A549 (cell line): Measurements from ENCODE around the gene ARHGAP35. TPM values are rescaled to one million over a fixed set of nuclear protein-coding genes. Genes with fewer than 3 reads are reported as not detected.

Experiments used
- ATAC-seq, 2 experiments: fragments of 200-7000 bp in 1 of 2; fragments of >200 bp in 1 of 2; cut with Nextera tagmentation in 1 of 2; cut with Tn5 transposase in 1 of 2; 3 replicates each; pipeline versions ENCODE4 v1.8.0 to v1.9.1; 2018 to 2020; ENCODE audit warnings: mild to moderate bottlenecking in 1 of 2, moderate library complexity in 1 of 2
- CTCF ChIA-PET: fragments of 300-600 bp; sonication (Branson Sonifier 250); formaldehyde crosslinking; extraction: SDS; loops from one replicate; lab custom pipeline; 2021; ENCODE audit warnings: antibody characterized with exemption, inconsistent platforms; lab: Yijun Ruan, JAX
- POLR2A ChIA-PET: fragments of 350-600 bp; formaldehyde crosslinking; extraction: SDS; loops from one replicate; lab custom pipeline; 2021; ENCODE audit warnings: antibody characterized with exemption, inconsistent platforms; lab: Yijun Ruan, JAX
- DNase-seq, 2 experiments: peaks; one replicate each; pipeline versions ENCODE4 v3.0.0 to v3.0.0-alpha.2; 2011 to 2016; ENCODE audit warnings: low read depth in 1 of 2, low spot score in 1 of 2
- FAIRE-seq: peaks from 2 replicates; lab custom pipeline; 2011; peaks lifted over from hg19 to GRCh38; lab: Jason Lieb, UNC
- H3K27ac ChIP-seq, 2 experiments: fragments of >200 bp; sonication (Bioruptor Twin); formaldehyde crosslinking; 3 replicates each; pipeline ENCODE4 v1.5.1; 2016 to 2017
- H3K4me1 ChIP-seq: fragments of >200 bp; sonication (Bioruptor Twin); formaldehyde crosslinking; 3 replicates; pipeline ENCODE4 v1.6.1; 2016
- H3K4me2 ChIP-seq: fragments of >200 bp; sonication (Bioruptor Twin); formaldehyde crosslinking; 3 replicates; pipeline ENCODE4 v1.6.1; 2016
- H3K4me3 ChIP-seq: fragments of >200 bp; sonication (Bioruptor Twin); formaldehyde crosslinking; 3 replicates; pipeline ENCODE4 v1.5.1; 2016
- H3K9me3 ChIP-seq: fragments of >200 bp; sonication (Bioruptor Twin); formaldehyde crosslinking; 3 replicates; pipeline ENCODE4 v1.6.1; 2016
- BHLHE40 ChIP-seq: IDR thresholded peaks from 2 replicates; pipeline ENCODE4 v1.6.1; 2012; ENCODE audit warnings: low read depth, low read length, inconsistent platforms
- CEBPB ChIP-seq, 2 experiments: fragments of >200 bp in 1 of 2; sonication (Bioruptor Twin) in 1 of 2; formaldehyde crosslinking in 1 of 2; IDR thresholded peaks; 2 replicates each; pipeline ENCODE4 v1.6.1; 2012 to 2016
- CHD2 ChIP-seq: fragments of 150-350 bp; IDR thresholded peaks from 2 replicates; pipeline ENCODE4 v1.6.1; 2014; ENCODE audit warnings: low read length; ENCODE audit not compliant: partially characterized antibody
- EHMT2 ChIP-seq: fragments of 200-600 bp; sonication (generic); IDR thresholded peaks from 2 replicates; pipeline ENCODE4 v1.6.1; 2016; ENCODE audit warnings: antibody characterized with exemption, low read depth, mild to moderate bottlenecking, moderate library complexity
- EP300 ChIP-seq, 2 experiments: fragments of >200 bp; sonication (Bioruptor Twin); formaldehyde crosslinking; IDR thresholded peaks; 2 replicates in 1 of 2; 3 replicates in 1 of 2; pipeline ENCODE4 v1.6.1; 2016 to 2017
- ESRRA ChIP-seq: fragments of 150-350 bp; IDR thresholded peaks from 2 replicates; pipeline ENCODE4 v1.6.1; 2014; ENCODE audit warnings: mild to moderate bottlenecking, low read length, borderline replicate concordance
- FOSB ChIP-seq: fragments of 250-450 bp; sonication (Bioruptor Pico); IDR thresholded peaks from 2 replicates; pipeline ENCODE4 v1.5.0; 2020; ENCODE audit warnings: mild to moderate bottlenecking, moderate library complexity
- FOSL2 ChIP-seq, 2 experiments: fragments of 450-650 bp in 1 of 2; fragments of >200 bp in 1 of 2; sonication (Bioruptor Twin) in 1 of 2; formaldehyde crosslinking; IDR thresholded peaks; 2 replicates each; pipeline versions ENCODE4 v1.5.0 to v1.6.1; 2016 to 2020; ENCODE audit warnings: mild to moderate bottlenecking in 1 of 2, moderate library complexity in 1 of 2
- HOXB13 ChIP-seq: fragments of 250-450 bp; sonication (Bioruptor Pico); IDR thresholded peaks from 2 replicates; pipeline ENCODE4 v1.5.0; 2020; ENCODE audit warnings: low read depth, mild to moderate bottlenecking, moderate library complexity
- HOXB5 ChIP-seq: fragments of 250-450 bp; sonication (Bioruptor Pico); IDR thresholded peaks from 2 replicates; pipeline ENCODE4 v1.5.0; 2020; ENCODE audit warnings: mild to moderate bottlenecking, moderate library complexity
- JUN ChIP-seq, 2 experiments: fragments of >200 bp; sonication (Bioruptor Twin); formaldehyde crosslinking; IDR thresholded peaks; 2 replicates in 1 of 2; 3 replicates in 1 of 2; pipeline ENCODE4 v1.6.1; 2016 to 2017
- KDM5A ChIP-seq: fragments of 200-600 bp; sonication (generic); IDR thresholded peaks from 2 replicates; pipeline ENCODE4 v1.6.1; 2016; ENCODE audit warnings: antibody characterized with exemption, mild to moderate bottlenecking
- NR3C1 ChIP-seq: fragments of >200 bp; sonication (Bioruptor Twin); formaldehyde crosslinking; IDR thresholded peaks from 3 replicates; pipeline ENCODE4 v1.6.1; 2017
- PHF8 ChIP-seq: fragments of 200-600 bp; sonication (generic); IDR thresholded peaks from 2 replicates; pipeline ENCODE4 v1.6.1; 2016; ENCODE audit warnings: low read depth, mild to moderate bottlenecking, antibody characterized with exemption, moderate library complexity, borderline replicate concordance
- POLR2A ChIP-seq: IDR thresholded peaks from 2 replicates; pipeline ENCODE4 v1.6.1; 2012; ENCODE audit warnings: mild to moderate bottlenecking, low read length
- RCOR1 ChIP-seq: fragments of 150-350 bp; IDR thresholded peaks from 2 replicates; pipeline ENCODE4 v1.6.1; 2014; ENCODE audit warnings: antibody characterized with exemption, low read length, low read depth
- RFX5 ChIP-seq: fragments of 450-650 bp; IDR thresholded peaks from 2 replicates; pipeline ENCODE4 v1.7.1; 2014; ENCODE audit warnings: antibody characterized with exemption, mild to moderate bottlenecking, moderate library complexity
- ZC3H11A ChIP-seq: fragments of 450-650 bp; IDR thresholded peaks from 2 replicates; pipeline ENCODE4 v1.6.1; 2014; ENCODE audit warnings: antibody characterized with exemption, mild to moderate bottlenecking
- WGBS: methylation state at CpG from one replicate; pipeline ENCODE4 v1.1.6; 2017; ENCODE audit errors: missing lambda C conversion rate; 5-methylcytosine and 5-hydroxymethylcytosine counted together
- polyA plus RNA-seq, 4 experiments: library from polyadenylated mRNA; depleted of rRNA in 3 of 4; stranded (reverse); fragments of >200 nt; fragmentation: RNase III in 1 of 4; extraction: RNeasy Plus Mini Kit Qiagen cat#74134 plus additional on column Dnase treatment in 1 of 4; gene quantifications; 2 replicates in 3 of 4; 3 replicates in 1 of 4; pipeline ENCODE4 v1.2.3, GENCODE V29; 2011 to 2017
- TF ChIP-seq, protein P1 (sequence below): IDR thresholded peaks from 2 replicates; pipeline ENCODE4 v1.6.1; 2012; ENCODE audit warnings: low read depth, borderline replicate concordance
- TF ChIP-seq, protein P2 (sequence below): fragments of >200 bp; sonication (Bioruptor Twin); formaldehyde crosslinking; IDR thresholded peaks from 3 replicates; pipeline ENCODE4 v1.6.1; 2016
- TF ChIP-seq, protein P3 (sequence below): fragments of >200 bp; sonication (Bioruptor Twin); formaldehyde crosslinking; IDR thresholded peaks from 2 replicates; pipeline ENCODE4 v1.6.1; 2016
- TF ChIP-seq, protein P4 (sequence below): fragments of 250-450 bp; sonication (Bioruptor Pico); IDR thresholded peaks from 2 replicates; pipeline ENCODE4 v1.5.0; 2020; ENCODE audit warnings: low read depth, mild to moderate bottlenecking, moderate library complexity
- TF ChIP-seq, protein P5 (sequence below): IDR thresholded peaks from 2 replicates; pipeline ENCODE4 v1.6.1; 2012

ARHGAP35 gene
- polyA plus RNA-seq, 2 of the 4 experiments (the other 2 are of a cell fraction) = 33.3 to 48.5 TPM

DNA sequence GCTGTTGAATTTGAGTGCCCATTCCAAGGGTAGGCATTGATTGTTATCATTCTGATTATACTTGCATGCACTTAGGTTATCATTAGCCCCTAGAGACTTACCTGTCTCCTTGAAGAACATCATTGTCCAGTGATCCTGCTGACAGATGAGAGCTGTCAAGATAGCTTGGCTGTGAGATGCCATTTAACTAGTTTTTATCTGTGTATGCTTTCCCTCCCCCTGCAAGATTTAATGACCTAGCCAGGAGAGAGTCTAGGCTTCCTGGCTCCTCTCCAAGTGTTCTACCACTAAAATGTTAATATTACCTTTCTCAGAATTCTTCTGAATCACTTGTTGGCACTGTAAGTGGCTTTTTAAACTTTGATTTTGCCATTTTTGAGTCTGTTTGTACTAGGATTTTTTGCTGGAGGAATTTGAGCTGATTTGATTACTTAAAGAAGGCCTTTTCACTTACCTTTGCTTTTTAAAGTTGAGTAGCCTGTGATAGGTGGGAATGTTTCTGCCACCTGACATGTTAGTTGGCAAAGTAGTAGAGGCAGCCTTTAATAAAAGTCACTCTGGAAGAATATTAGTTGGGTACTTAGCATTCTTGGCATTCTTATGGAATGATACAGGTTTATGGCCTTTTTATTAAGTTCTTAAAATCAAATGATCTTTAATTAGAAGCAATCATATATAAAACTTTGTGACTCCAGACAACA, 41.1 kb downstream of the ARHGAP35 start:
- Histone ChIP-seq H3K4me1 (peaks cover 56% of the 10 kb centered on the region), H3K4me3 (no peak overlapping the region), H3K27ac (peak overlapping the region in 1 of 2 experiments; percentile 37; a peak in 2 of 6 replicates), H3K9me3 (no peaks in the 10 kb centered on the region), H3K4me2 (peak overlapping the region; percentile 58)
- no peak for FAIRE-seq
- POLR2A ChIA-PET = no interaction called here
- DNase-seq = no peak
- CTCF ChIA-PET = interaction anchor here (0.9 to 8.8 kb wide), 9 partner anchors 10 to 90 kb away, joined by 3 to 52 read pairs (median 4); no protein-coding TSS in a partner anchor
- no peak for ATAC-seq
- TF ChIP-seq, protein P1, sequence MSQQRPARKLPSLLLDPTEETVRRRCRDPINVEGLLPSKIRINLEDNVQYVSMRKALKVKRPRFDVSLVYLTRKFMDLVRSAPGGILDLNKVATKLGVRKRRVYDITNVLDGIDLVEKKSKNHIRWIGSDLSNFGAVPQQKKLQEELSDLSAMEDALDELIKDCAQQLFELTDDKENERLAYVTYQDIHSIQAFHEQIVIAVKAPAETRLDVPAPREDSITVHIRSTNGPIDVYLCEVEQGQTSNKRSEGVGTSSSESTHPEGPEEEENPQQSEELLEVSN = no peak
- no peak for TF ChIP-seq CHD2
- TF ChIP-seq, protein P2, sequence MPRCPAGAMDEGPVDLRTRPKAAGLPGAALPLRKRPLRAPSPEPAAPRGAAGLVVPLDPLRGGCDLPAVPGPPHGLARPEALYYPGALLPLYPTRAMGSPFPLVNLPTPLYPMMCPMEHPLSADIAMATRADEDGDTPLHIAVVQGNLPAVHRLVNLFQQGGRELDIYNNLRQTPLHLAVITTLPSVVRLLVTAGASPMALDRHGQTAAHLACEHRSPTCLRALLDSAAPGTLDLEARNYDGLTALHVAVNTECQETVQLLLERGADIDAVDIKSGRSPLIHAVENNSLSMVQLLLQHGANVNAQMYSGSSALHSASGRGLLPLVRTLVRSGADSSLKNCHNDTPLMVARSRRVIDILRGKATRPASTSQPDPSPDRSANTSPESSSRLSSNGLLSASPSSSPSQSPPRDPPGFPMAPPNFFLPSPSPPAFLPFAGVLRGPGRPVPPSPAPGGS = no peak

DNA sequence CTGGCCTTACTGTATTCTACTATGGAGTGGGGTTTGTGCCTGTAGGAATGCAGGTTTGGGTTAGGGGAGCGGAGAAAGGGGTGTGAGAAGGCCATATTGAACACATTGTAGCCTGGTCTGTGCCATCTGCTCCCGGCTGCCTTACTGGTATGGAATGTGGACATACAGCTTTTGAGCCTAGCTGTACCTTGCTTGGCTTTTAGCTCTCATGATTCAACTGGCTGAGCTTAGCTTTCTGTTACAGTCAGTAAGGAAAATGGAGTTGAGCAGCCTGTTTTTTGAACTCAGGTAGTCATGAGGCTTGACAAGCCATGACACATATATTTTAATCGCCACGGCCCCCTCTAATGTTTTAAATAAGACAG, 41.6 kb downstream of the ARHGAP35 start:
- Histone ChIP-seq H3K4me1 (peaks cover 56% of the 10 kb centered on the region), H3K27ac (peak overlapping the region in 1 of 2 experiments; percentile 37; a peak in 2 of 6 replicates), H3K4me3 (no peak overlapping the region), H3K4me2 (peak overlapping the region; percentile 58), H3K9me3 (no peaks in the 10 kb centered on the region)
- FAIRE-seq (no peak), ATAC-seq (peak; percentile 44 to 60; a peak in 4 of 6 replicates), DNase-seq (no peak)
- CTCF ChIA-PET = interaction anchor here (0.9 to 8.8 kb wide), 8 partner anchors 10 to 89 kb away, joined by 3 to 52 read pairs (median 4); no protein-coding TSS in a partner anchor
- 57% methylated on average over 4 of the region's 4 CpGs for WGBS
- TF ChIP-seq ESRRA = no peak
- TF ChIP-seq HOXB5 (CRISPR knock-in tag) = no peak
- no peak for TF ChIP-seq EHMT2
- TF ChIP-seq, protein P3, sequence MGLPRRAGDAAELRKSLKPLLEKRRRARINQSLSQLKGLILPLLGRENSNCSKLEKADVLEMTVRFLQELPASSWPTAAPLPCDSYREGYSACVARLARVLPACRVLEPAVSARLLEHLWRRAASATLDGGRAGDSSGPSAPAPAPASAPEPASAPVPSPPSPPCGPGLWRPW = no peak
- TF ChIP-seq RCOR1 = no peak
- no peak for TF ChIP-seq HOXB13 (CRISPR knock-in tag)
- TF ChIP-seq KDM5A = no peak
- no peak for TF ChIP-seq PHF8
- TF ChIP-seq, protein P4, sequence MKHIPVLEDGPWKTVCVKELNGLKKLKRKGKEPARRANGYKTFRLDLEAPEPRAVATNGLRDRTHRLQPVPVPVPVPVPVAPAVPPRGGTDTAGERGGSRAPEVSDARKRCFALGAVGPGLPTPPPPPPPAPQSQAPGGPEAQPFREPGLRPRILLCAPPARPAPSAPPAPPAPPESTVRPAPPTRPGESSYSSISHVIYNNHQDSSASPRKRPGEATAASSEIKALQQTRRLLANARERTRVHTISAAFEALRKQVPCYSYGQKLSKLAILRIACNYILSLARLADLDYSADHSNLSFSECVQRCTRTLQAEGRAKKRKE (CRISPR knock-in tag) = no peak
- TF ChIP-seq POLR2A = no peak
- TF ChIP-seq JUN (IDR thresholded peaks at IDR 0.05) = no peak
- no peak for TF ChIP-seq BHLHE40
- TF ChIP-seq, all 56 proteins: peak for 0
- POLR2A ChIA-PET = no interaction called here

DNA sequence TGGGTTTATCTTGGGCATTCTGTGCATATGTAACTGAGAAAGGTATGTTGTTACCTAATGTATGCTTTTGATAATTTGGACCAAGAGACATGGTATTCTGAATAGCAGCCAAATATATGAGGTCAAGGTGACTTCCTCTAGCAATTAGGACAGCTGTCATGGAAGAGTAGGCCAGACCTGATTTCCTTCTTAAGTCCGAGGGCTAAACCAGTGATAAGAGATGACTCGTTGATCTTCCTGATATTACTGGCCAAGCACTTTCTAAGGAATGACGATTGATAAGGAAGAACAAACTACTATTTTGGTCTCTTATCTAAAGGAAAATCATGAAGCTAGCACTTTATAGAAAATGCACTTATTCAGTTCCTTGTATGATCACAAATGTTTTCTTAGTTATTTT, 42.7 kb downstream of the ARHGAP35 start:
- H3K4me2 ChIP-seq = peak overlapping the region; percentile 58
- FAIRE-seq = peak; percentile 63
- H3K4me1 ChIP-seq = peaks cover 56% of the 10 kb centered on the region

More for the DNA sequence above, 42.7 kb downstream of the ARHGAP35 start:
- WGBS = 34% methylated on average over 3 of the region's 3 CpGs
- TF ChIP-seq NR3C1 = no peak
- no peak for TF ChIP-seq CEBPB (IDR thresholded peaks at IDR 0.05)
- no peak for TF ChIP-seq FOSL2 (IDR thresholded peaks at IDR 0.05)
- no peak for TF ChIP-seq FOSL2 (CRISPR knock-in tag; IDR thresholded peaks at IDR 0.05)
- no peak for TF ChIP-seq EHMT2
- no peak for TF ChIP-seq EP300 (IDR thresholded peaks at IDR 0.05)
- no peak for TF ChIP-seq KDM5A
- TF ChIP-seq, protein P5, sequence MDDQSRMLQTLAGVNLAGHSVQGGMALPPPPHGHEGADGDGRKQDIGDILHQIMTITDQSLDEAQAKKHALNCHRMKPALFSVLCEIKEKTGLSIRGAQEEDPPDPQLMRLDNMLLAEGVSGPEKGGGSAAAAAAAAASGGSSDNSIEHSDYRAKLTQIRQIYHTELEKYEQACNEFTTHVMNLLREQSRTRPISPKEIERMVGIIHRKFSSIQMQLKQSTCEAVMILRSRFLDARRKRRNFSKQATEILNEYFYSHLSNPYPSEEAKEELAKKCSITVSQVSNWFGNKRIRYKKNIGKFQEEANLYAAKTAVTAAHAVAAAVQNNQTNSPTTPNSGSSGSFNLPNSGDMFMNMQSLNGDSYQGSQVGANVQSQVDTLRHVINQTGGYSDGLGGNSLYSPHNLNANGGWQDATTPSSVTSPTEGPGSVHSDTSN = no peak
- TF ChIP-seq ZC3H11A = no peak
- TF ChIP-seq FOSB = no peak
- TF ChIP-seq RFX5 = no peak
- peak in 1 of 2 experiments; percentile 21; a peak in 1 of 6 replicates for ATAC-seq
- ChIA-PET CTCF (interaction anchor here (0.7 to 8.8 kb wide), 7 partner anchors 13 to 110 kb away, joined by 3 to 52 read pairs (median 5); no protein-coding TSS in a partner anchor), POLR2A (no interaction called here)
- peak overlapping the region in 1 of 2 experiments; percentile 29; a peak in 1 of 6 replicates for H3K27ac ChIP-seq
- no peak overlapping the region for H3K4me3 ChIP-seq
- H3K9me3 ChIP-seq = no peaks in the 10 kb centered on the region
- no peak for DNase-seq
